PC-9 (cell line): ENCODE results near the gene PITPNC1. TPM values are rescaled to one million over a fixed set of nuclear protein-coding genes. Genes with fewer than 3 reads are reported as not detected.

Experiments
- BruUV-seq: library from RNA; stranded (reverse); fragments of 400-500 nt; replicated peaks from 2 replicates; lab custom pipeline; 2021; lab: Mats Ljungman, UMichigan
- CTCF ChIA-PET: fragments of 300-600 bp; sonication (Branson Sonifier 250); formaldehyde crosslinking; loops from one replicate; lab custom pipeline; 2022; ENCODE audit warnings: antibody characterized with exemption; lab: Charles Lee
- POLR2A ChIA-PET: fragments of 300-600 bp; sonication (Branson Sonifier 250); formaldehyde crosslinking; loops from one replicate; lab custom pipeline; 2022; ENCODE audit warnings: antibody characterized with exemption; ENCODE audit not compliant: unreplicated experiment; lab: Charles Lee
- DNase-seq, 2 experiments: peaks; one replicate each; pipeline versions ENCODE4 v3.0.0 to v3.0.0-alpha.2; 2015 to 2022; ENCODE audit warnings: mixed read lengths in 1 of 2
- H2AFZ ChIP-seq: fragments of 200-600 bp; sonication (generic); 2 replicates; pipeline ENCODE4 v1.8.1; 2017; ENCODE audit warnings: antibody characterized with exemption
- H3F3A ChIP-seq: fragments of 200-600 bp; sonication (generic); 2 replicates; pipeline ENCODE4 v1.8.1; 2017; ENCODE audit warnings: antibody characterized with exemption, mild to moderate bottlenecking, low read depth; ENCODE audit not compliant: insufficient read depth
- H3K27ac ChIP-seq: fragments of 200-600 bp; sonication (generic); 2 replicates; pipeline ENCODE4 v1.6.1; 2016; ENCODE audit warnings: mixed run types
- H3K27me3 ChIP-seq: fragments of 200-600 bp; sonication (generic); 2 replicates; pipeline ENCODE4 v1.6.1; 2016; ENCODE audit warnings: low read depth, mixed run types; ENCODE audit not compliant: insufficient read depth
- H3K36me3 ChIP-seq: fragments of 200-600 bp; sonication (generic); 2 replicates; pipeline ENCODE4 v1.6.1; 2016; ENCODE audit warnings: low read depth, mixed run types
- H3K4me1 ChIP-seq: fragments of 200-600 bp; sonication (generic); replicated peaks from 2 replicates; pipeline ENCODE4 v1.6.1; 2016; ENCODE audit warnings: mixed run types; ENCODE audit not compliant: insufficient read depth
- H3K4me2 ChIP-seq: fragments of 200-600 bp; sonication (generic); 2 replicates; pipeline ENCODE4 v1.6.1; 2017; ENCODE audit warnings: mixed run types
- H3K4me3 ChIP-seq: fragments of 200-600 bp; sonication (generic); 2 replicates; pipeline ENCODE4 v1.6.1; 2016; ENCODE audit warnings: mixed run types
- H3K79me2 ChIP-seq: fragments of 200-600 bp; sonication (generic); 2 replicates; pipeline ENCODE4 v1.6.1; 2017; ENCODE audit warnings: low read depth, mixed run types
- H3K9me2 ChIP-seq: fragments of 200-600 bp; sonication (generic); 2 replicates; pipeline ENCODE4 v1.8.1; 2017; ENCODE audit warnings: mild to moderate bottlenecking; ENCODE audit not compliant: insufficient read depth
- H3K9me3 ChIP-seq: fragments of 200-600 bp; sonication (generic); 2 replicates; pipeline ENCODE4 v1.8.1; 2016; ENCODE audit warnings: low read depth; ENCODE audit not compliant: insufficient read depth
- H4K20me1 ChIP-seq: fragments of 200-600 bp; sonication (generic); 2 replicates; pipeline ENCODE4 v1.8.1; 2017; ENCODE audit not compliant: insufficient read depth
- CTCF ChIP-seq: fragments of 200-600 bp; sonication (generic); conservative IDR thresholded peaks from 2 replicates; pipeline ENCODE4 v1.6.1; 2017; ENCODE audit warnings: mixed run types, antibody characterized with exemption, mild to moderate bottlenecking, moderate library complexity
- EZH2 ChIP-seq: fragments of 200-600 bp; sonication (generic); IDR thresholded peaks from 2 replicates; pipeline ENCODE4 v1.8.0; 2017; ENCODE audit warnings: antibody characterized with exemption, low read depth
- intact Hi-C: fragments of 100-400 bp; cut with micrococcal nuclease; formaldehyde crosslinking; loops from one replicate; pipeline ENCODE4 v1.10.0; 2022; ENCODE audit not compliant: unreplicated experiment
- total RNA-seq: library from RNA; stranded (reverse); gene quantifications from 2 replicates; pipeline ENCODE4 v1.2.3, GENCODE V29; 2021

The PITPNC1 gene
- total RNA-seq, 1 experiment from 2014 or later = 6.0 TPM

DNA sequence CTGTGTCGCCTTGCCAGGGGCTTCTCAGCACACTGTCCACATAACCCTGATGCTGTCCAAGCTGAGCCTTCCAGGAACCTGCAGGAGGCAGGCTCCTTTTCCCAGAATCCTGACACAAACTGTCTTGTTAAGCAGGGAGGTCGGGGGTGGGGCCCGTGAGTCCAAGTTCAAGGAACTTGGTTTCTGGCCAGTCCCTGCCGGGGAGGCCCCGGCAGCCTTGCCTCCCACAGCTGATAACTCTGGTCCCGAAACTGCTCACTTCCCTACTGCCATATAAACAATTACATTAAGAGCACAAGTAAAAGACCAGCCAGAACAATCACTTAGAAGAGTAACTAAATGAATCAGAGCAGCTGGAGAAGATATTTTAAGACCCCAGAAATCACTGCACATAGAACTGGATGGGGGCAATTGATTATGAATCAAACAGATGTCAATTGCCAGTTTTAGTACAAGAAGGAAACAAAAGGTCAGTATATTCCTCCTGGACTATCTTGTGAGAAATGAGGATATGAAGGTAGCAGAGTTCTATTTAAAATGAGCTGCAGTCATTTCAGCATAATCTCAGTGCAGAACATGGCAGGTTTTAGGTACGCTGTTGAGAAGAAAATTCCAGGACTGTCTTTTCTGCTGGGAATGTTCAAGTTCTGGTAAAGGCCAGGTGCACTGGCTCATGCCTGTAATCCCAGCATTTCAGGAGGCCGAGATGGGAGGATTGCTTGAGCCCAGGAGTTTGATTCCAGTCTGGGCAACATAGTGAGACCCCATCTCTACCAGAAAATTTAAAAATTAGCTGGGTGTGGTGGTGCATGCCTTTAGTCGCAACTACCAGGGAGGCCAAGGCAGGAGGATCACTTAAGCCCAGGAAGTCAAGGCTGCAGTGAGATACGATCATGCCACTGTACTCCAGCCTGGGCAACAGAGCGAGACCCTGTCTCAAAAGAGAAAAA is 169.8 kb downstream of the PITPNC1 start:
- no peaks in the 10 kb centered on the region for H3K4me1 ChIP-seq
- intact Hi-C loops = no loop called here
- ChIA-PET CTCF (no interaction called here), POLR2A (no interaction called here)
- no peaks in the 10 kb centered on the region for H4K20me1 ChIP-seq
- H3K79me2 ChIP-seq = no peaks in the 10 kb centered on the region
- H3F3A ChIP-seq = no peaks in the 10 kb centered on the region
- no peak overlapping the region for H2AFZ ChIP-seq
- no peaks in the 10 kb centered on the region for H3K9me3 ChIP-seq
- no peak for TF ChIP-seq CTCF
- TF ChIP-seq EZH2 = no peak
- no peak overlapping the region for H3K4me2 ChIP-seq
- DNase-seq = no peak
- no peaks in the 10 kb centered on the region for H3K36me3 ChIP-seq
- no peak overlapping the region for H3K27ac ChIP-seq
- H3K27me3 ChIP-seq = no peaks in the 10 kb centered on the region
- BruUV-seq = no TSS peak
- H3K9me2 ChIP-seq = no peaks in the 10 kb centered on the region
- no peak overlapping the region for H3K4me3 ChIP-seq

DNA sequence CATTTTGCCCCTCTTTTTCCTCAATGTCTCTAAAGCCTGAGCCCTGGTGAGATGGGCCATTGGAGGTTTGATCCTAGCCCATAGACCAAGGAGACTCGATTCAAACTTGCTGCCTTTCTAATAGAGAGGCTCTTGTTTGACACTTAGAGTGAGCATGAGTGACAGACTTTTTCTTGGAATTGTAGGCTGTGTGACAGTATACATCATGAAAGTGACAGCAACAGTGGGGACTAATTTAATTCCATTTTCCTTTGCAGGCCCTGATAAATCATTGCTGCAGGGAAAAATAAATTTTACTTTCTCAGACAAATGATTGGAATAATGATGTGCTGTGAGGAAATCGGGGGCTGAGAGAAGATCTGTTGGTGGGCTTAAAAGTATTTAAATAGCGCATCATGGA is 171.6 kb downstream of the PITPNC1 start:
- no peaks in the 10 kb centered on the region for H3K4me1 ChIP-seq
- intact Hi-C loops = no loop called here
- no peaks in the 10 kb centered on the region for H3F3A ChIP-seq
- no peak overlapping the region for H3K4me3 ChIP-seq
- no peak overlapping the region for H2AFZ ChIP-seq
- H3K4me2 ChIP-seq = no peak overlapping the region
- H3K27ac ChIP-seq = no peak overlapping the region
- no TSS peak for BruUV-seq
- H3K9me2 ChIP-seq = no peaks in the 10 kb centered on the region
- no peak for DNase-seq
- CTCF ChIA-PET = no interaction called here
- POLR2A ChIA-PET = no interaction called here
- no peaks in the 10 kb centered on the region for H3K36me3 ChIP-seq
- no peaks in the 10 kb centered on the region for H3K79me2 ChIP-seq
- no peaks in the 10 kb centered on the region for H3K9me3 ChIP-seq
- TF ChIP-seq EZH2 = no peak
- TF ChIP-seq CTCF = no peak
- H4K20me1 ChIP-seq = no peaks in the 10 kb centered on the region
- H3K27me3 ChIP-seq = no peaks in the 10 kb centered on the region

DNA sequence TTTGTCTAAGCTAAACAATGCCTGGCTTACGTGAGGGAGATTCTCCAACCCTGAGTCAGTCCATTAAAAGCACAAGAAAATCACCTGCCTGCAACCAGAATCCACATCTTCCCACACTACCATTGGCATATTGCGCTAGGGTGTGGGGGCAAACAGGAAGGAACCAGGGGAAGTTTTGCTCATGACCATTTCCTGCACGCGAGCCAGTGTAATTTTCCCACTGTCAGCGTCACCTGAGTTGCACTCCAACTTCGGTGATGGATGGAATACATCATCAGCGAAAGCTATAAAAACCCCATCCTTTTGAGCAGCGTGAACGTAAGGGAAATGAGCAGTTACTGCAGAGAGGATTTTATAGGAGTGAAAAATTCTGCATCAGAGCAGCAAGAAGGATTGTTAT is 172.7 kb downstream of the PITPNC1 start:
- Histone ChIP-seq H3K27ac (no peak overlapping the region), H3K9me2 (no peaks in the 10 kb centered on the region), H3K4me3 (no peak overlapping the region), H2AFZ (no peak overlapping the region), H3K27me3 (no peaks in the 10 kb centered on the region), H3K36me3 (no peaks in the 10 kb centered on the region), H4K20me1 (no peaks in the 10 kb centered on the region), H3K4me1 (no peaks in the 10 kb centered on the region), H3K79me2 (no peaks in the 10 kb centered on the region), H3K9me3 (no peaks in the 10 kb centered on the region), H3K4me2 (no peak overlapping the region), H3F3A (no peaks in the 10 kb centered on the region)
- POLR2A ChIA-PET = no interaction called here
- no peak for DNase-seq
- TF ChIP-seq CTCF (no peak), EZH2 (no peak)
- no TSS peak for BruUV-seq
- intact Hi-C loops = no loop called here
- CTCF ChIA-PET = no interaction called here
